ENCODE measurements around the gene TDRD9.

Gene TDRD9

GRCh38 chr14:104037903-104038302, 109.6 kb downstream of the TDRD9 start:
- DNase-seq, result no peak

DNA sequence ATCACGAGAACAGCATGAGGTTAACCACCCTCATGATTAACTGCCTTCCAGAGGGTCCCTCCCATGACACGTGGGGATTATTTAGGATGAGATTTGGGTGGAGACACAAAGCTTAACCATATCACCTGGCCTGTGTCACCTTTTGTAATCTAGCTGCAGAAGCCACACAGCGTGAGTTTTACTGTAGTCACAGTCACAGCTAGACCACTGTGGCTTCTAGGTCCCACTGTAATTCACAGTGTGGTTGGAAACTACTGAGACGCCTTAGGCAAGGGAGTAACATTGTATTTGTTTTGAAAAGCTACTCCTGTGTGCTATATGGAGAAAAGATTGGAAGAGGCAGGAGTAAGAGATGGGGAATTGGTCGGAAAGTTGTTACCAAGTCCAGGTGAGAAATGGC, 111.0 kb downstream of the TDRD9 start:
- DNase-seq, result no peak

DNA sequence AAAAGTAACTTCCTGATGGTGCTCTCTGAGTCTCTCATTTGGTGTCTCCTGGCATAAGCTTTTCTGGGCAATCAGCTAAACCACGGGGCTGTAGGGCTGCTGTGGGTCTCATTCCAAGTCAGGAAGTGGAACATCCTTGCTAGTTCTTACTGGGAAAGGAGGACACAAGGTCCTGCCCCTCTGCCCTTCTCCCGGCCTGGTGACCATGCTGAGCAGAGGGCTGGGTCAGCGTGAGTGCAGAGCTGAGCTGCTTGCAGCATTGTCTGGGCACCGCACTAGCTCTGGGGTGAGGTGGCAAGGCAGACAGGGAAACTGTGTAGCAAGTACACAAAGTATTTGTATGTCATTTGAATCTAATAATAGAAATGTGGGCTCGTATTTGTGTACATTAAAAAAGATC, 112.3 kb downstream of the TDRD9 start:
- DNase-seq, result no peak

DNA sequence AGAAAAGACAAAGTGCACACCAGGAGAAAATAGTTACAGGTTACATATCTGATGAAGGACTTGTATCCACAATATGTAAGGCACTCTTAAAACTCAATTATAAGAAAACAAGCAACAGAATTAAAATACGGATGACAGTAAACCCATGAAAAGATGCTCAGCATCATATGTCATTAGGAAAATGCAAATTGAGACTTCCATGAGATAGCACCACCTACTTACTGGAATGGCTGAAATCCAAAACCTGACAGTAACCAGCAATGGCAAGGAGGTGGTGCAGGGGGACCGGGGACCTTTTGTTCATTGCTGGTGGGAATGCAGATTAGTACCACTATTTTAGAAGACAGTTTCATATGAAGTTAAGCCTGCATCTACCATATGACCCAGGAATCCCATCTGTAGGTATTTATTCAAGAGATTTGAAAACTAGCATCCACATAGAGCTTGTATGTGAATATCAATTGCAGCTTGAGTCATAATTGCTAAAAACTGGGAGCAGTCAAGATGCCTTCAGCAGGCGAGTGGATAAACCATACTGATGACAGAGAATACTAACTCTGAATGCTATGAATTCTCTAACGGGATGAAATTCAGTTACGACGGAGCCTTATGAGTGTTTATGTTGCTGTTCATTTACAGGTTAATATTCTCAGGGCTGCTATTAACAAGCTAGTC, 113.3 kb downstream of the TDRD9 start:
- DNase-seq, result no peak

GRCh38 chr14:104044016-104044415, 115.8 kb downstream of the TDRD9 start:
- DNase-seq, result no peak

DNA sequence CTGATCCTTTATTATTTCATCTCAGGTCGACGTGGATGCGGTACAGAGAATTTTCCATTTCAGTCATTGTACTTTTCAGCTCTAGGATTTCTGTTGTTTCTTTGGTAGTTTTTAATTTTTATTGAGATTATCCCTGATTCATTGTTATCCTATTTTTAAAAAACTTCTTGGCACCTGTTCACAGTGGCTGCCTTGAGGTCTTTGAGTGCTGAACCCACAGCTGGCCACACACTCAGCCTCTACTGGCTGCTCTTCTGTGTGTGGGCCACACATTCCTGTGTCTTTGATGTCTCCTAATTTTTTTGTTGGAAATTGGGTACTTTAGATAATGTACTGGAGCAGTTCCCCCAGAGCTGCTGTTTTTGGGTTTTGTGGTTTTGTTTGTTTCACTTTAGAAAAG, 119.5 kb downstream of the TDRD9 start:
- no peak for DNase-seq

- DNase-seq, result no peak
These were observed 120.7 kb downstream of the TDRD9 start for GRCh38 chr14:104048758-104049507.

DNA sequence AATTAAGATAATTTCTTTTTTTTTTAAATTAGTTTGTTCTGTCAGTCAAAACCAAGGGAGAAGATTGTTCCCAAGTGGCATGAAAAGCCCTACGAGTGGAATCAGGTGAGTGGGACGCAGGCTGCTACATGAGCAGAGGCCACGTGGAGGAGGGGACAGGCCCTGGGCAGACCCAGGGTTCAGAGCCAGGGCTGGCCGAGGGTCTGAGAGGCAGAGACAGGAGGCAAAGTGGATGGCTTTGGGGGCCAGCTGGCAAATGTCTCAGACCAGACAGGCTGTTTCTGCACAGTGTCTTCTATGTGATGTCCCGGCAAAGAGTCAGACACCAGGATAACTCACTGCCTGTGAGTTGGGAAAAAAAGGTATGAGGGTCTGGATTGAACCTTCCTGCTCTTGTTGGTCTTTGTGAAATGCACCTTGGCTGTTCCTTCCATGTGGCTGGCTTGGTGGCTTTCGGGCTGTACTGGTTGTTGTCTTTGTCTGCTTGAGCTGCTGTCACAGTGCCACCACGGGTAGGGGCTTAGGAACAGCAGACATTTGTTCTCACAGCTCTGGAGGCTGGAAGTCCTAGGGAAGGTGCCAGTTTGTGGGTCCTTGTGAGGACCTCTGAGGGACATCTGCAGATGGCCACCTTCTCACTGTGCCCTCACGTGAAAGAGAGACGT, 121.5 kb downstream of the TDRD9 start:
- no peak for DNase-seq

DNA sequence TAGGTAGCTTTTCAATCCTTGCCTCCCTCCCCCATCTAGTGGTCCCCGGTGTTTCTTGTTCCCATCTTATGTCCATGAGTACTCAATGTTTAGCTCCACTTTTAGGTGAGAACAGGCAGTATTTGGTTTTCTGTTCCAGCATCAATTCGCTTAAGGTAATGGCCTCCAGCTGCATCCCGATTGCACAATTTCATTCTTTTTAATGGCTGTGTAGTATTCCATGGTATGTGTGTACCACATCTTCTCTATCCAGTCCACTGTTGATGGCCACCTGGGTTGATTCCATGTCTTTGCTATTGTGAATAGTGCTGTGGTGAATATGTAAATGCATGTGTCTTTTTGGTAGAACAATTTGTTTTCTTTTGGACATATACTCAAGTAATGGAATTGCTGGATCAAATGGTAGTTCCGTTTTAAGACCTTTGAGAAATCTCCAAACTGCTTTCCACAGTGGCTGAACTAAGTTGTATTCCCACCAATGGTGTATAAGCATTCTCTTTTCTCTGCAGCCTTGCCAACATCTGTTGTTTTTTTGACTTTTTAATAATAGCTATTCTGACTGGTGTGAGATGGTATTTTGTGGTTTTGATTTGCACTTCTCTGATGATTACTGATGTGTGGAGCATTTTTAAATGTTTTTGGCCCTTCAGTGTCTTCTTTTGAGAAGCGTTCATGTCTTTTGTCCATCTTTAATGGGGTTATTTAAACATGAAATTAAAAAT, 123.0 kb downstream of the TDRD9 start:
- no peak for DNase-seq

- DNase-seq, result no peak
These were observed 126.1 kb downstream of the TDRD9 start for GRCh38 chr14:104054222-104054905.

DNA sequence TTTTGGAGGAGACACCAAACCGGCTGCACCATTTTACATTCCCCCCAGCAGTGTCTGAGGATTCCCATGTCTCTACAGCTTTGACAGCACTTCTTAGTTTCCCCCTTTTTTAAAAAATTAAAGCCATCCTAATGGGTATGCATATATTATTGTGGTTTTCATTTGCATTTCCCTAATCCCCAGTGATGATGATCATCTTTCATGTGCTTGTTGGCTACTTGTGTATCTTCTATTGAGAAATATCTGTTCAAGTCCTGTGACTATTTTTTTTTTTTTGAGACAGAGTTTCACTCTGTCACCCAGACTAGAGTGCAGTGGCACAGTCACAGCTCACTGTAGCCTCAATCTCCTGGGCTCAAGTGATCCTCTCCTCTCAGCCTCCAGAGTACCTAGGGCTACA, 134.0 kb downstream of the TDRD9 start:
- DNase-seq, result no peak

- DNase-seq, result no peak
These were observed 135.7 kb downstream of the TDRD9 start for GRCh38 chr14:104064003-104064402.

DNA sequence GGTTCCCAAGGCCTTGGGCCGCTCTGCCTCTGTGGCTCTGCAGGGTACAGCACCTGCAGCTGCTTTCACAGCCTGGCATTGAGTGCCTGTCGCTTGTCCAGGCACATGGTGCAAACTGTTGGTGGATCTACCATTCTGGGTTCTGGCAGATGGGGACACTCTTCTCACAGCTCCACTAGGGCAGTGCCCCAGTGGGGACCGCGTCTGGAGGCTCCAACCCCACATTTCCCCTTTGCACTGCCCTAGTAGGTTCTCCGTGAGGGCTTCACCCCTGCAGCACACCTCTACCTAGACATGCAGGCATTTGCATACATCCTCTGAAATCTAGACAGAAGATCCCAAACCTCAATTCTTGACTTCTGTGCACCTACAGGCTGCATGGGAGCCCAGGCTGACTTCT, 138.0 kb downstream of the TDRD9 start:
- DNase-seq, result no peak

GRCh38 chr14:104066719-104067295, 138.6 kb downstream of the TDRD9 start:
- DNase-seq, result no peak

DNA sequence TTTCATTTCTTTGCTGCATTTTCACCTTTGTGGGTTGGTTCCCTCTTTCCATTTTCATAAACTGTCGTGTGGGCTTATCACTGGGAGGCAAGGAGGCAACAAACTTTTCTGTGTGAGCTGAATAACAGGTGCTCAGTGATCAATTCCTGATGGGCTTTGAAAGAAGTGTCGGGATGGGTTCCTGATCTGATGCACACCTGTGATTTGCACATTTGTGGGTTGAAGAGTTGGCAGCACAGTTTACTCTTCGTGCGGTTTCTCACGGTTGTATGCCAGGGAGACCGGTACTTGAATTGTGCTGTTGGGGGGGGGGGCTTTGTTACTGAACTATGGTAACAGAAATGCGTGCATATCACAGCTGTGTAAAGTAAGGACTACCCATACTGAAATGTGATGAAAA, 141.3 kb downstream of the TDRD9 start:
- DNase-seq, result no peak

- no peak for DNase-seq
These were observed 144.3 kb downstream of the TDRD9 start for GRCh38 chr14:104072586-104072985.

- no peak for DNase-seq
These were observed 145.5 kb downstream of the TDRD9 start for GRCh38 chr14:104073764-104074163.

DNA sequence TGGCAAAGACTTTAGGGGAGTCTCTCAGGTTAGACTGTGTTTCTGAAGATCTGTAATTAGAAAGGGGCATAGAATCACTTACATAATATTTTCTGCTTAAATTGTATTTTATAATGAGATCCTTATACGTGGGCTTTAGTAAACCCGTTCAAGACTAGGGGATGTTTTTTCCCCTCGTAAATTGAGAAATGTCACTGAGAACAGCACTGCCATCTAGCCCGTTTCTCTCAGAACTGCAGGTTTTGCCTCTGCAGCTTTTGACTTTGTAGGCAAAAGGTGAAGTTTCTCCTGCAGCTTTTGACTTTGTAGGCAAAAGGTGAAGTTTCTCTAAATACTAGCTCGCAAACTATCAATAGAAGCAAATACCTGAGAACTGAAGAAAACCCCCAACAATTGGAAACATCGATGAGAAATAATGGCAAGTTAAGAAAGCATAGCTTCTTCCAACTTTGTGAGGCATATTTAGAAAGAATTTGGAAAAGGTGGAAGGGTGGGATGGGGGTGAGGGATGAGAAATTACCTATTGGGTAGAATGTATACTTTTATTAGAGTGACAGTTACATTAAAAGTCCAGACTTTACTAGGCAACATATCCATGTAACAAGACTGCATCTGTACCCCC, 147.4 kb downstream of the TDRD9 start:
- DNase-seq, result no peak

DNA sequence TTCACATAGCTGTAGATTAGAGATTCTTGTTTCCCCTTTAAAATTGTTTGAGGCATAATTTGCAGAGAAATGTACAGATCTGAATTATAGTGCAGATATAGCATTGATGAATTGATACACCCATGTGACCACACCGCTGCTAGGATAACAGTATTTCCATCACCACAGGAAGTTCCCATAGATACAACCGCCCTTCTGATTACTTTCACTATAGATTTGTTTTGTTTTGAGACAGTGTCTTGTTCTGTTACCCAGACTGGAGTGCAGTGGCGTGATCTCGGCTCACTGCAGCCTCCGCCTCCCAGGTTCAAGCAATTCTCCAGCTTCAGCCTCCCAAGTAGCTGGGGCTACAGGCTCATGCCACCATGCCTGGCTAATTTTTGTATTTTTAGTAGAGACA, 148.5 kb downstream of the TDRD9 start:
- peak; percentile 22 for DNase-seq

DNA sequence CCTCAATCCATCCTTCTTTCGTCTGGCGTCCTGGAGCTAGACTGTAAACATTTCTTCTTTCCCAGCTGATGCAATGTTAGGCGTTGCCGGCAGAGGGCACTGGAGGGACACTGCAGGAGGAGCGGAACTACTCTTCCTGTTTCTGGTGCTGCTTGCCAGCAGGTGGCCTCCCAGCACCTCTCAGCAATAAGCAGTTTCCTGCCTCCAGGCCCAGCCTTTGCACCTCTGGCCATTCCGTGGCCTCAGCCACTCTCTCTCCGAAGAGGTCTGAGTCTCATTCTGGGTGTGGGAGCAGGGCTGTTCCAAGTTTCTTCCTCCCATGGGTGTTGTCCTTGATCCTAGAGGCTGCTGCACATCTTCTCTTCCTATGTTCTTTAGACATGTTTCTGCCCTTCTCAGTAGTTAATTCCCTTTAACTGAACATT, 149.8 kb downstream of the TDRD9 start:
- peak; percentile 86 for DNase-seq

- DNase-seq, result no peak
These were observed 152.4 kb downstream of the TDRD9 start for GRCh38 chr14:104080376-104081260.

All from CD4-positive, alpha-beta T cell treated with Interleukin-4 for 4 hours (primary cell).